ENCODE measurements around the gene AOPEP.
A peak's percentile ranks its signal among the peaks of the same experiment; 100 is the strongest.

Gene AOPEP

GRCh38 chr9:94973451-94973941 lies 247.0 kb downstream of the AOPEP start:
- H3K27ac ChIP-seq = peak overlapping the region; percentile 82

DNA sequence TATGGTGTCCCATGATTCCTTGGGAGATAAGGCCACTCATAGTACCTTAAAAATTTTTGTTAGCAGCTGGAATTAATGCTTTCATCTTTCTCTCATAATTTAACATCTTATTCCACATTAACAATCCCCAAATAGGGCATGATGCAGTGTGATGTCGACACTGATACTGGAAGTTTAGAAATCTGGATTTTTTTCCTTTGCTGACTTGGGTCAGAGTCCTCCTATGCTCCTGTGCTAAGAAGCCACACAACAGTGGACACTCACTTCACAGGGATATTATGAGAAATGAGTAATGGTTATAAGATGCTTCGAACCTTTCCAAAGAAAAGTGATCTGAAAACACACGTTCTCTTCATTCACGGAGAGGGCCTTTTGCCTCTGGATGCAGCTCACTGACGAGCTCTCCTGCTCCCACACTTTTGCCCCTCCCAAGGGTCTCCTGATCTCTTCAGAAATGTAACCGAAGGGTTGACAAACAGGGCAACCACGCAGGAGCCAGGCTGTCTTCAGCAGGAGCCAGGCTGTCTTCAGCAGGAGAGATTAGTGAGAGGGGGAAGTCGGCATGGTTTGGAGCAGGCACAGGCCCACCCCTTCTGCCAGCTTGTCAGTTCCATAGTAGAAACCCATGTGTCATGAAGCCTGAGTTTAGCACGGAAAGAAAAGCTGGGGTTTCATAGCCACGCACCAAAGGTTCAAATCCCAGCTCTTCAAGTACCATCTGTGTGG lies 247.8 kb downstream of the AOPEP start:
- no peak overlapping the region for H3K27ac ChIP-seq
- TF ChIP-seq, protein P1, sequence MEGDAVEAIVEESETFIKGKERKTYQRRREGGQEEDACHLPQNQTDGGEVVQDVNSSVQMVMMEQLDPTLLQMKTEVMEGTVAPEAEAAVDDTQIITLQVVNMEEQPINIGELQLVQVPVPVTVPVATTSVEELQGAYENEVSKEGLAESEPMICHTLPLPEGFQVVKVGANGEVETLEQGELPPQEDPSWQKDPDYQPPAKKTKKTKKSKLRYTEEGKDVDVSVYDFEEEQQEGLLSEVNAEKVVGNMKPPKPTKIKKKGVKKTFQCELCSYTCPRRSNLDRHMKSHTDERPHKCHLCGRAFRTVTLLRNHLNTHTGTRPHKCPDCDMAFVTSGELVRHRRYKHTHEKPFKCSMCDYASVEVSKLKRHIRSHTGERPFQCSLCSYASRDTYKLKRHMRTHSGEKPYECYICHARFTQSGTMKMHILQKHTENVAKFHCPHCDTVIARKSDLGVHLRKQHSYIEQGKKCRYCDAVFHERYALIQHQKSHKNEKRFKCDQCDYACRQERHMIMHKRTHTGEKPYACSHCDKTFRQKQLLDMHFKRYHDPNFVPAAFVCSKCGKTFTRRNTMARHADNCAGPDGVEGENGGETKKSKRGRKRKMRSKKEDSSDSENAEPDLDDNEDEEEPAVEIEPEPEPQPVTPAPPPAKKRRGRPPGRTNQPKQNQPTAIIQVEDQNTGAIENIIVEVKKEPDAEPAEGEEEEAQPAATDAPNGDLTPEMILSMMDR (conservative IDR thresholded peaks at IDR 0.05) = no peak

More at GRCh38 chr9:94973451-94973941, 247.0 kb downstream of the AOPEP start:
- TF ChIP-seq, protein P1 (conservative IDR thresholded peaks at IDR 0.05) = no peak

- no peak overlapping the region for H3K27ac ChIP-seq
- TF ChIP-seq, protein P1 (conservative IDR thresholded peaks at IDR 0.05) = no peak
Measured at GRCh38 chr9:94975480-94975879, 249.0 kb downstream of the AOPEP start.

- no peak overlapping the region for H3K27ac ChIP-seq
- TF ChIP-seq, protein P1 (conservative IDR thresholded peaks at IDR 0.05) = no peak
Measured at GRCh38 chr9:94976077-94976476, 249.6 kb downstream of the AOPEP start.

DNA sequence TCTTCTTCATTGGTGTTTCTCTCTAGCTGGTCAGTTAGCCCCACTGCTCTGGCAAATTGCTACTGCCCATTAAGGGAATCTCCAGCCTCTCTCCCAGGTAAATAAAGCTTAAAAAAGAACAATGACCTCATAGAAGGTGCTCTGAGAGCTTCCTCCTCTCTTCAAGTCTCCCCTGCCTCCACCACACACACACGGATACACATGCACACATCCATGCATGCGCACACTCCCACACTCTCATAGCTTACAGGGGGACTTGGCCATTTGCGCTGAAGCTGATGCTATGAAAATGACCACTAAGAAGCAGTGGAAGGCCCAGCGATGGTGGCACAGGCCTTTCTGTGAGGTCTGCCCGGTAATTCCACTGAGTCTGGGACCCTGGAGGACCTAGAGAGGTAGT lies 250.9 kb downstream of the AOPEP start:
- H3K27ac ChIP-seq = no peak overlapping the region
- TF ChIP-seq, protein P1 (conservative IDR thresholded peaks at IDR 0.05) = no peak

- TF ChIP-seq, protein P1 (conservative IDR thresholded peaks at IDR 0.05) = no peak
- H3K27ac ChIP-seq = peak overlapping the region; percentile 74
Measured at GRCh38 chr9:94979904-94980507, 253.5 kb downstream of the AOPEP start.

GRCh38 chr9:94980947-94981722 lies 254.6 kb downstream of the AOPEP start:
- peak overlapping the region; percentile 74 for H3K27ac ChIP-seq
- TF ChIP-seq, protein P1 (conservative IDR thresholded peaks at IDR 0.05) = no peak
